Posterior cingulate gyrus (tissue), 11 donors: ENCODE measurements around the gene FRMD4A.
"Not testable (repeated sequence)": the region's sequence is repeated elsewhere in the genome, so short reads cannot be mapped to it uniquely, and the experiment has no call there.

ENCODE experiments used
- DNase-seq, 10 donors: peaks; one replicate each; pipeline versions ENCODE4 v3.0.0 to v3.0.0-alpha.2; 2020 to 2021; ENCODE audit warnings: mixed read lengths in 3 of 10
- intact Hi-C: fragments of 100-400 bp; cut with DNase I; formaldehyde crosslinking; loops from one replicate; pipeline ENCODE4 v1.15.1; 2023

The FRMD4A gene

DNA sequence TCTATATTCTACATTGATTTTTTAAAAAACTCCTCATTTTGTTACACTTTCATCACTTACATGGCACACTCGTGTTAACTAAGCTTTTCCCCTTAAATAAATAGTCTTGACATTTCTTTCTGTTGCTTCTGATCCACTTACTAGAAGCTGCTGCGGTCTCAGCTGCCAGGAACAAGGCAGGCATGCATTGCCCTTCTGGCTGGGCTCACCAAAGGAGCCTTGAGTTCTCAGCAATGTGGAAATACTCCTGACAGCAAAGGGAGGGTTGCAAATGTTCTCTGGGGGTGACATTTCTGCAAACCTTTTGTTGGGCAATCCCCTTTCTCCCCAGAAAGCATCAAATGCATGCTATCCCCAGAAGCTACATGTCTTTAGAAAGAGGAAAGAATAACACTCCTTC lies 393.9 kb downstream of the FRMD4A start:
- DNase-seq = no peak

DNA sequence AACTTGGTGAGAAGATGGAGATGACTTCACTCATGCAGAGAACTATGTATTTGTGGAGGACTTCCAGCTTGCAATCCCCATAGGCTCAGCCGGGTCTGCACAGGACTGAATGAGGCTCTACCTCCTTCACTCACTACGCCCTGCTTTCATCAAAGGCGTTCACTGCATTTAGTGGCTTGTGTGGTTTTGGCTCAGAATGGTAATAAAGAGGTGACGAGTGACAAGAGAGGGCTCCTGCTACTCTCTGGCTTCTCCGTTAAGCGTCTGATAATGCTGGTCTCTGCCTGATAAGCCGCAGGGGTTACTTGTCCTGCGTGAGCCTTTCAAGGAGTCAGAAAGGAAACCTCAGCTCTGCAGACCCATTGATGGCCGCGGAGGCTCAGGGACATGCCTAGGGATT lies 400.6 kb downstream of the FRMD4A start:
- intact Hi-C loops = no loop called here
- no peak for DNase-seq

More for the DNA sequence above, 393.9 kb downstream of the FRMD4A start:
- intact Hi-C loops = no loop called here

DNA sequence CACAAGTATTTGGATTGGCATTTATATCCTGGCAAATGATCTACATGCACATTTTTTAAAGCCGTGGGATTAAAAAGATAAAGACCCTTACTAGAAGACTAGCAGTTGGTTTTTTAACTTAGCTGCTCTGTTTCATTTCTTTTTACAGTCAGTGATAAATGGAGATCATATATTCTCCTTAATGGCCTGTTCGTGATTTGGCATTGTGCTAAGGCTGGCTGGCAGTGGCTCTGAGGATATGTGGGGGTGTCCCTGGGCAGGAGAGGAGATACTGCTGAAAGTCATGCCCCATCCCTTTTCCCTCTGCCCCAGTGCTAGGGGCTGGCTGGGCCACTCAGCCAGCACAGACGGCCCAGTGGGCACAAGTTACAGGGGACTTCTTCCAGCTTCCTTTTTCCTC lies 402.3 kb downstream of the FRMD4A start:
- no peak for DNase-seq
- intact Hi-C loops = no loop called here

DNA sequence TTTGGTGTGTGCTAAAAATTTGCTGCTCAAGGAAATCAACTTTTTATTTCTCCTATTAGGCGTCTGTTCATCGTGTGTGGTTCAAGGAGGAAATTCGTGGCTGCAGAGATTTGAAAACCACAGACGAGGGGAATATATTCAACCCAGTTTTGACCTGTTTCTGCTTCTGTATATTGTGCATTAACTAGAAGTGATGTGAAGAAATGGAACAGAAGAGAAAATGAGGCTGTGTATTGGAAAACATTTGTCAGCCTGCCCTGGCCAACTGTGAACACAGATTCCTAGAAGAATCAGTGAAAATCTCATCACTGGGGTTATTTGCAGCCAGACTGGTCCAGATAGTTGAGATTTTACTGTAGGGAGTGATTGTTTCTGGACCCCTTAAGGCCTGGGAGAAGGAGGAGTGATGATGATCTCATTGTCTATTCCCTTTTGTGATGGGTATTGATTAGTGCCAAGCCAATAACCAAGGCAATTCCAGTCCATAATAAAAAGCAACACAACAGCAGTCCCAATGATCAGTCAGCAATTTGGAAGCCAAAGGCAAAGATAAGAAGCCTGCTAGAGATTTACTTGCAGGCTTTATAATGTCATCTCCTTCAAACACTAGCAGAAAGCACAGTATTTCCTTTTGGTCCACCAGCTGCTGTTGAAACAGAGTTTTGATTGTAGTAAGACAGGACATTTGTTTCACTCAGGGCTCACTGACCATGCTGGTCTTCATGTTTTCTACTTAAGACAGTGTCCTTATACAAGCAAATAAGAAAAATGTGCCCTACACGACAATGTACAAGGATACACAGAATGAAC lies 404.5 kb downstream of the FRMD4A start:
- intact Hi-C loops = no loop called here
- no peak for DNase-seq

DNA sequence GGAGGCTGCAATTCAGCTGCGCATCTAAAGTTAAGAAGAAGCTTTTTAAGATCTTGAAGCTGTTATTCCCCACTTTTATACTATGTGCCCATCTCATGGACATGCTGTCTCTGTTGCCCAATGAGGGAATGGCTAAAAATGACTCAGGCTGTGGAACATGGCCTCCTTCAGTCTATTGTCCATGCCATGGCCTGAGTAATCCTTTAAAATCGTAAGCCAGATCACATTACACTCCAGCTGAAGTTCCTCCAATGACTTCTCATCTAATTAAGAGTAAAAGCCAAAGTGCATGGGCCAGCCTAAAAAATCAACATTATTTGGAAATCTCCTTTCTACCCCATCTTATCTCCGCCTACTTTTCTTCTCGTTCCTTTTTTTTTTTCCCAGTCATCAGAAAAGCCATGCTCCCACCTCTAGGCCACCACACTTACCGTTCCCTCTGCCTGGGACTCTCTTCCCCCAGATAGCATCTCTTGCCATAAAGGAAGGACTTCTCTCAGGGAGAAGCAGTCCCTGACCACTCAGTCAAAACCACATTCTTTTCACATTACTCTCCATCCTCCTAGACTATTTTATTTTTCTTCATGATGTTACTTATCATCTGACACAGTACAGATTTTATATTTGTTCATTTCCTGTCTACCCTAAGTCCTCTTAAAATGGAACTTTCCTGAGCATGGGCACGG lies 406.5 kb downstream of the FRMD4A start:
- intact Hi-C loops = no loop called here
- no peak for DNase-seq

DNA sequence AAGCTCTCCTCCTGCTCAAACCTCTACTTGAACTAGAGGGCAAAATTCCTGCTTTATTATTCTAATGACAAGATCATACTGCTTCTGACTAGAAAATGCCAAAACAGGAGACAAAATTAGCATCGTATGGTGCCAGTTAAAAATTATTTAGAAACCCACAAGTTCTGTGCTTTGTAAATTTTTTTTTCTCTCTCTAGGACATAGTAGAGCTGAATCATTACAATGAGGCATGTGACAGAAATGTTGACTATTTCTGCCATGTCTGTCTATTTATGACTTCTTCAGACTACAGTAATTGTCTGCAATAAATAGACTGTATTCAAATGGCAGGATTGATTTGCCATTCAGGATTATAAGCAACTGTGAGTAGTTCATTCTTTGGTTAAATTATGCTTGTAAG lies 408.1 kb downstream of the FRMD4A start:
- no peak for DNase-seq
- intact Hi-C loops = no loop called here

DNA sequence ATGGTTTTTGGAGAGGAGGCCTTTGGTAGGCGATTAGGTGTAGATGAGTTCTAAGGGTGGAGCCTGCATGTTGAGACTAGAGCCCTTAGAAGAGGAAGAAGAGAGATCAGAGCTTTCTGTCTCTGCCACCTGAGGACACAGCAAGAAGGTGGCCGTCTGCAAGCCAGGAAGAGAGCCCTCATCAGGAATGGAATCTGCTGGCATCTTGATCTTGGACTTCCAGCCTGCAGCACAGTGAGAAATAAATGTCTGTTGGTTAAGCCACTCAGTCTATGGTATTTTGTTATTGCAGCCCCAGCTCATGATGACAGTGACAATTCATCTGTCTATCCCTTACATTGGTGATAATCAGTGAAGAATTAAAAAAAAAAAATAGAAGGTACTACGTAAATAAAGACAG lies 408.8 kb downstream of the FRMD4A start:
- intact Hi-C loops = no loop called here
- DNase-seq = peak in 1 of 10 donors; percentile 1

DNA sequence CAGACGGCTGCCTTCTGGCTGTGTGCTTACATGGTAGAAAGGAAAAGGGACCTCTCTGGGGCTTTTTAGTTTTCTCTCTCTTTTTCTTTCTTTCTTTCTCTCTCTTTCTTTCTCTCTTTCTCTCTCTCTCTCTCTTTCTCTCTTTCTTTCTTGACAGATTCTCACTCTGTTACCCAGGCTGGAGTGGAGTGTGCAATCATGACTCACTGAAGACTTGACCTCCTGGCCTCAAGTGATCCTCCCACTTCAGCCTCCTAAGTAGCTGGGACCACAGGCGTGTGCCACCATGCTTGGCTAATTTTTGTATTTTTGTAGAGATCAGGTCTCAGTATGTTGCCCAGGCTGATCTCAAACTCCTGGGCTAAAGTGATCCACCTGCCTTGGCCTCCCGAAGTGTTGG lies 409.6 kb downstream of the FRMD4A start:
- intact Hi-C loops = not testable (repeated sequence)
- peak in 1 of 10 donors; percentile 30 for DNase-seq

DNA sequence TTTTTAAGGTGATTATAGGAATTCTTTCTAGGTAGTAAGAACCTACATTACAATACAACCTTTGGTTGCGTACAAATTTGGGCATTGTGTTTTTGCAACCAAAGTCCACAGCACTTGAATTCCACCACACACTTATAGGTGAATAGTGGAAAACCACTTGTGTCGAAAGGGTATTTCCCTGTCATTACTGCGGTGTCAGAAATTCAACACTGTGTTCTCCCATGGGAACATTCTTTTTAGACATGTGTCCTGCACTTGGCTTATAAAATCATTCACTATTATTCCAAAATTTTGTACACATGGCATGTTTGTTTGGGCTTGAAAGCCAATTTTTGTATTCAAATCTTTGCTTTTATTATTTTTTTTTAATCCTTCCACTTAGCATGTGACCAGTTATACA lies 410.3 kb downstream of the FRMD4A start:
- no peak for DNase-seq
- intact Hi-C loops = no loop called here

DNA sequence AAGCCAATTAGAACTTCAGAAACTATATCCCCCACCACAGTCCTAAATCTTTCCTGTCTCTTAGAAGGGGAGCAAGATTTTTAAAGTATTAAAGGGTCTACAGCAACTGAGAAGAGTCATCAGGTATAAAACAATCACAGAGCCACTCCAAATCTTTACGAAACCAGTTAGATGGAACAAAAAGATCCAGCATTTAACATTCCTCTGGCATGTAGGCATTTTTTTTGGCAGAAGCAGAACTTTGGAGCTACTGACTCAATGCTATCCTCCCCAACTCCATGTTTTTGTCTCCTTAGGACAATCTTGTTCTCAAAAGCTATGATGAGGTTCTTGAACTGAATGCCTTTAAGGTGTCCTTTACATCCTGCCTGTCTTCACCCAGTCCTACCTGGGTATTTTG lies 410.7 kb downstream of the FRMD4A start:
- peak in 1 of 10 donors; percentile 7 for DNase-seq
- intact Hi-C loops = no loop called here

DNA sequence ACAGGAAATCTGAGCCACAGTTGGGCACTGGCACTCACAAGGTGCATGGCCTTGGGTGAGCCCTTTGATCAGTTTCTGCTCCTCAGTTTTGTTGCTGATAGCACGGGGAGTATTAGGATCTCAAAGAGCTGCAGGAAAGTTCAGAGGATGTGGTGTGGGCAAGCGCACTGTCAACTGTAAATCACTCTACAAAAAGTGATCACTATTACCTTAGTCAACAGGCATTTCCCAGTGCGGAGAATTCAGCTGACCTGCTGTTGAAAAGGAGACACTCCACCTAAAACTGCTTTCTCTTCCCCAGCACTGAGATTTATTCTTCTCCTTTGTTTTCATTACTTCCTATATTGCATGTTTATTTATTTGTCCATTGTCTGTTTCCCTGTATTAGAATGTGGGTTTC lies 412.9 kb downstream of the FRMD4A start:
- intact Hi-C loops = no loop called here
- DNase-seq = no peak

DNA sequence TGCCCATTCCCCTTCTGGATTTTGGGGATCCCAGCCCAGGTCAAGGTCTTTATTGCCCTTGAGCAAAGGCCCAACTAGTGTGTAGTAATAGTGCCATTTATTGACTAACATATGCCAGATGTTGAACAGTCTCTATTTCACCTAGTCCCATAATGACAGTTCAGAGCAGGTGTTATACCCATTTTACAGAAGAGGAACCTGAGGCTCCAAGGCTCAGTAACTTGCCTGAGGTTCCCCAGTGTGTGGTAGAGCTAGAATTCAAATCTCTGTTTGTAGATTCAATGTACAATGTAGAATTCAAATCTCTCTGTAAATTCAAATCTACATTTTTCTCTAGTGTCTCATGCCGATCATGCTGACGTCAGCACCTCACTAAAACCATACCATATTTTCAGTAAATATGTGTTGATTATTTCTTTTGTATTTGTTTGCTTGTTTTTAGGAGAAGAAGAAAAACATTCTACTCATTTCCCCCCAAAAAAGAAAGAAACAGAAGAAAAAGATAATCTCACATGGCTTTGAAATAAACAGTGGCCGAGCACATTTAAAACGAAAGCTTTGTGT lies 414.3 kb downstream of the FRMD4A start:
- intact Hi-C loops = no loop called here
- DNase-seq = no peak

DNA sequence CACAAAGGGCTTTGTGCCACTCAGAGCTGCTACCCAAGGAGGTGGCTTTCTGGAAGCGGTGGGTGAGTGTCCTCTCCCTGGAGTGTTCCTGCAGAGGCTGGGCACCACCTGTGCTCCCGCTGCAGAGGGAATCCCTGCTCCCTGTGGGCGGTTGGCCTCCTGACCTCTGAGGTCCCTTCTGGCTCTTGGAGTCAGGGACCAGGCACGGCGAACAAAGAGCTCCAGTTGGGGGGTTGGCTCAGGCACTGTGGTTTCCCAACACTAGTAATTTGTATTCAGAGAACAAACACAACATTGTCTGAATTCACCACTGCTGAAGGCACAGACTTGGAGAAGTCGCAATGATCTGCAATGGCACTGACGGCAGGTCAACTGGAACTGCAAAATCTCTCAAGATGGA lies 415.0 kb downstream of the FRMD4A start:
- intact Hi-C loops = no loop called here

DNA sequence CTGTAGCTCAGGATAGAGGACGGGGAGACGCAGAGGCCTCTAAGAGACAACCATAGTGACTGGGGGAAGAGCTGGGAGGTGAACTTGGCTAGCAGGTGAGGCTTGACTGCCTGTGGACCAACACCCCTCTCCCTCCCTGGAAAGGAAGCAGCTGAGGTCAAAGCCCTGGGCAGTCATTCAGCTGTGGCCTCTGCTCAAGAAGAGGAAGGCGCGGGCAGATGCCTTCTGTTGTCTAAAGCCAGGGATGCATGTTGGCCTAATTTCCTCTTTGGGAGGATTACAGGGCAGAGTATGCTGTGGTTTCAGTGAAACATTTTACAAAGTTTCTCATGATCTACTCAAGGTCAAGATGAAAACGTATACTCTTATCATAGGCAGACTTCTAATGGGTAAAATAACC lies 416.8 kb downstream of the FRMD4A start:
- peak in 1 of 10 donors; percentile 74 for DNase-seq
- intact Hi-C loops = no loop called here

More for the DNA sequence above, 415.0 kb downstream of the FRMD4A start:
- DNase-seq = peak; percentile 47 to 97 (median 79)

DNA sequence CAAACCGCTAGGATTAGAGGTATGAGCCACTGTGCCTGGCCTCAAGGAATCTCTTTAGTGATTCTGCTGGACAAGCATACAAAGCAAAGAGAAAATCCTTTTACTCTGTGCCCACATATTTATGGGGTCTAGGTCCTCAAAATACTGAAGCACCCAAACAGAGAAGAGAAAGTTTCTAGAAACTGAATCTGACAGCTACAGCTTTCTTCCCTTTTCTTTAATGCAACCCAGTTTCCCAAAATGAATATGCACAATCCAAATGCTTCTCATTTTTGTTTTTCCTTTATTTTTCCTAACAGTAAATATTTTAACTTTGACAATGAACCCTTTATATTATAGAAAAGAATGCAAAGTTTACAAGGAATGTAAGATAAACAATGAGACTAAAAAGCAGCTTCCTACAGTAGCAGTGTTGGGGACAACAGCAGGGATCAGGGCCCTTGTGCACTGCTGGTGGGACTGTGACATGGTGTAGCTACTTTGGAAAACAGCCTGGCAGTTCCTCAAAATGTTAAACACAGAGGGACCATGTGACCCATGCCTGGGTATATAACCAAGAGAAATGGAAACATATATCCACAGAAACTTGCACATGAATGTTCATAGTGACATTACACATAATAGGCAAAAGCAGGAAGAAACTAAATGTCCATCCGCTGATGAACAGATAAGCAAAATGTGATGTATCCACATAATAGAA lies 418.8 kb downstream of the FRMD4A start:
- intact Hi-C loops = no loop called here
- peak in 1 of 10 donors; percentile 34 for DNase-seq

DNA sequence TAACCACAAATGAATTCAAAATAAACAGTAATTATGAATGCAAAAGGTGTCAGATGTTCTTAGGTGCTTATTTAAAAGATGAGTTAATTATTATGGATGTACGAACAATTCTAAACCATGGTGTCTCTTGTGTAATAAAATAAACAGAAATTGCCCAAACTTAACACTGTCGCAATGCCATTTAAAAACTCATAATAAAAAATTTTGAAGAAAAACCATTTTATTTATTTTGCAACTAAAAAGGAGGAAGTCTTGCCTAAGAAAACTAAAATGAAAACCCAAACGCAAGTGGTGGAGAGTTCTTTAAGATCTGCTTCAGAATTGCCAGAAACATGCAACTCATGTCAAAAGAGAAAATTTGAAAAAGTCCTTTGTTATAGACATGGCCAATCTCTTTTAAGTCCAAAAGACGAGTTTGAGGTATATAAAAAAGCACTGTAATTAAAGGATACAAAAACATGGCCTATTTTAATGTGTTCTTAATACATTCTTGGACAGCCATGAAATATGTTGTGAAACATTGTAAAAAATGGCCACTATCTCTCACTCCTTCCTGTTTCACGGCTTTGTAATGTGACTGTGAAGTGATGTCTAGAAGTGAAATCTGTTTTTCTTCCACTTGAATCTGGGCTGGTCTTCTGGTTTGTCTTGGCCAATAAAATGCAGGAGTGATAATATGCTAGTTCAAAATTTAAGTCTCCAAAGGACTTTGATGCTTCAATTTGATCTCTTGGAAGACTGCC lies 421.0 kb downstream of the FRMD4A start:
- intact Hi-C loops = no loop called here
- peak in 1 of 10 donors; percentile 1 for DNase-seq

DNA sequence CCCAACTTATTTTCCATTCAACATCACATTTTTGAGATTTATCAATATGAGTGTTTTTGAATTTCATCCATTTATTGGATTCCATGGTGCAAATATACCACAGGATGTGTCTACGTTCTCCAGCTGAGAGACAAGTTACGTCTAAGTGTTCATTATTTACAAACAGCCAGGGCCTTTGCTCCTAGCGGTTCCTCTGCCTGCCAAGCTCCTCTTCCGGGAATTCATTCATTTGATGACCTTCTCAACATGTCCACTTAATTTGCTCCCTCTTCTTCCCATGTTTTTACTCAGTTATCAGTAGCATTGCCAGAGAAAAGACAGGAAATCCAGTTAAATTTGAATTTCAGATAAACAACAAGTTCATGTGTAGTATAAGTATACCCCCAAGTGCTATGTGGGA lies 422.2 kb downstream of the FRMD4A start:
- no peak for DNase-seq
- intact Hi-C loops = no loop called here

DNA sequence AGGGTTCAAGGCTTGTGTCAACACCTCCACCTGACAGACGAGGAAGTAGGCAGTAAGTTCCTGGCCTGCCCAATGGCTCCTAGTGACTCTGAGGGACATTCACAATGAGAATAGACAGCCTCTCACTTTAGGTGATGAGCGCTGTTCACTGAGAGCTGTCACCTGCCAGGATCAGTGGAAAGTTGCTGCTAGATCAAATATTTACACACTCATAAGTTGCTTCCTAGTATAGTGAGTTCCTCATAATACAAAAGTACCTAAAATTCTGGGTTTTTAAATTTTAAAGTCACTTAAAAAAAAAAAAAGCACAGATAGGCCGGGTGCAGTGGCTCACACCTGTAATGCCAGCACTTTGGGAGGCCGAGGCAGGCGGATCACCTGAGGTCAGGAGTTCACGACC lies 423.2 kb downstream of the FRMD4A start:
- intact Hi-C loops = no loop called here
- no peak for DNase-seq

DNA sequence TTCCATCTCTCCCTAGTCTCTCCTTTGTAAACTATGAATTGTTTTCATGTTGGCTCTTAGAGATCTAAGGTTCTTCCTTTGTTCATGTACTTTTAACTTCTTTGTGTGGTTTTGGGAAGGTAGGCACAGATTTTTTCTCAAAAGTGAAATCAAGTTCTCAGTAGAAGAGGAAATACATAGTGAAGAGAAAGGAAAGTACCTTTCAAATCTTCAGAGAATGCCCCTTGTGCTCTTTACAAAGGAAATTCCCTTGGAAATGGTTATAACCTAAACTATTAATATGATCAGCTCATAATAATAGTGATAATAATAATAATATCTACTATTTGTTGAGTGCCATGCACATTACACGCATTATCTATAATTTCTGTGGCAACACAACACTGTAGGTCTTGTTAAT lies 425.4 kb downstream of the FRMD4A start:
- no peak for DNase-seq
- intact Hi-C loops = no loop called here

DNA sequence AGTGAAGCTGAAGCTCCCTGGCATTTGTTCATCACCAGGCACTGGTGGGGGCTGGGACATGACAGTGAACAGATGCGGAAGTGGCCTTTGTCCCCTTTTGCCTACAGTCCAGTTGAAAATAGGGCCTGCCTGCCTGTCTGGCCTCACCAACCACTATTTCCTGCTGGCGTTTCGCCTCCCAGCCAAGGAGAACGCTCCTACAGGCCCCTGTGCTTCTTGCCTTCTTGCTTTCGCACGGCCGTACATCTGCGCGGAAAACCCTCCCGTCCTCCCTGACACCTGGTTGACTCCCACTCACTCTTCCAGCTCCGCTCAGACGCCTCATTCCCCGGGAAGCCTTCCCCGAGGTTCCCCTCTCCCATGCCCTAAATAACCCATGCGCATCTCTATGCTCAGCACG lies 426.7 kb downstream of the FRMD4A start:
- peak in 6 of 10 donors; percentile 25 to 89 (median 44) for DNase-seq
- intact Hi-C loops = no loop called here
